Ectodermal cell (in vitro differentiated cells): ENCODE results near the gene RIN3.

Source experiments
- H3K27ac ChIP-seq: 2 replicates; pipeline ENCODE4 v1.7.0; 2013; ENCODE audit warnings: mild to moderate bottlenecking, low read depth, low read length; ENCODE audit not compliant: insufficient read depth, poor library complexity, severe bottlenecking
- H3K27me3 ChIP-seq: 2 replicates; pipeline ENCODE4 v1.7.0; 2013; ENCODE audit warnings: mild to moderate bottlenecking, low read length; ENCODE audit not compliant: insufficient read depth, control insufficient read depth, poor library complexity, severe bottlenecking
- H3K36me3 ChIP-seq: one replicate; pipeline ENCODE4 v1.7.0; 2013; ENCODE audit warnings: low read length; ENCODE audit not compliant: control insufficient read depth, insufficient read depth
- H3K4me1 ChIP-seq: one replicate; pipeline ENCODE4 v1.7.0; 2013; ENCODE audit warnings: low read length; ENCODE audit not compliant: control insufficient read depth, insufficient read depth
- H3K4me3 ChIP-seq: 2 replicates; pipeline ENCODE4 v1.7.0; 2013; ENCODE audit warnings: low read depth, low read length, control low read depth; ENCODE audit not compliant: insufficient read depth
- H3K9me3 ChIP-seq: 2 replicates; pipeline ENCODE4 v1.7.0; 2013; ENCODE audit warnings: mild to moderate bottlenecking, low read length, moderate library complexity; ENCODE audit not compliant: control insufficient read depth
- WGBS, 2 experiments: methylation state at CpG; one replicate each; pipeline ENCODE4 v1.1.7; 2013; ENCODE audit warnings: missing lambda C conversion rate in 2 of 2; 5-methylcytosine and 5-hydroxymethylcytosine counted together

RIN3 gene

GRCh38 chr14:92613008-92613658 lies 99.6 kb downstream of the RIN3 start:
- 62 to 64% methylated on average over 11 of the region's 11 CpGs for WGBS, 2 experiments
- Histone ChIP-seq H3K27me3 (no peaks in the 10 kb centered on the region), H3K36me3 (no peaks in the 10 kb centered on the region)

GRCh38 chr14:92613681-92614260 lies 100.2 kb downstream of the RIN3 start:
- WGBS, 2 experiments = 89 to 93% methylated on average over 10 of the region's 10 CpGs
- H3K36me3 ChIP-seq = no peaks in the 10 kb centered on the region
- H3K27ac ChIP-seq = no peak overlapping the region
- no peaks in the 10 kb centered on the region for H3K27me3 ChIP-seq
- no peaks in the 10 kb centered on the region for H3K9me3 ChIP-seq
- H3K4me1 ChIP-seq = no peaks in the 10 kb centered on the region
- H3K4me3 ChIP-seq = no peak overlapping the region

More at GRCh38 chr14:92613008-92613658, 99.6 kb downstream of the RIN3 start:
- no peaks in the 10 kb centered on the region for H3K9me3 ChIP-seq
- H3K4me3 ChIP-seq = no peak overlapping the region
- no peak overlapping the region for H3K27ac ChIP-seq
- no peaks in the 10 kb centered on the region for H3K4me1 ChIP-seq

GRCh38 chr14:92615451-92615850 lies 101.9 kb downstream of the RIN3 start:
- Histone ChIP-seq H3K36me3 (no peaks in the 10 kb centered on the region), H3K9me3 (no peaks in the 10 kb centered on the region), H3K4me3 (no peak overlapping the region), H3K4me1 (no peaks in the 10 kb centered on the region), H3K27ac (no peak overlapping the region), H3K27me3 (no peaks in the 10 kb centered on the region)
- WGBS, 2 experiments = 82 to 83% methylated on average over 4 of the region's 4 CpGs

GRCh38 chr14:92616178-92616577 lies 102.6 kb downstream of the RIN3 start:
- Histone ChIP-seq H3K27me3 (no peaks in the 10 kb centered on the region), H3K27ac (no peak overlapping the region), H3K4me3 (no peak overlapping the region), H3K36me3 (no peaks in the 10 kb centered on the region), H3K9me3 (no peaks in the 10 kb centered on the region), H3K4me1 (no peaks in the 10 kb centered on the region)
- WGBS, 2 experiments = 96 to 99% methylated on average over 5 of the region's 5 CpGs

GRCh38 chr14:92617581-92617980 lies 104.0 kb downstream of the RIN3 start:
- H3K27me3 ChIP-seq = no peaks in the 10 kb centered on the region
- no peaks in the 10 kb centered on the region for H3K9me3 ChIP-seq
- H3K4me1 ChIP-seq = no peaks in the 10 kb centered on the region
- H3K27ac ChIP-seq = no peak overlapping the region
- no peaks in the 10 kb centered on the region for H3K36me3 ChIP-seq
- no peak overlapping the region for H3K4me3 ChIP-seq

- no peaks in the 10 kb centered on the region for H3K9me3 ChIP-seq
- WGBS, 2 experiments = 92 to 93% methylated on average over 9 to 11 of the region's 11 CpGs
Measured at GRCh38 chr14:92619671-92620456, 106.3 kb downstream of the RIN3 start.

GRCh38 chr14:92622311-92622710 lies 108.7 kb downstream of the RIN3 start:
- no peak overlapping the region for H3K4me3 ChIP-seq
- no peaks in the 10 kb centered on the region for H3K27me3 ChIP-seq
- no peaks in the 10 kb centered on the region for H3K4me1 ChIP-seq
- H3K9me3 ChIP-seq = peaks cover 4% of the 10 kb centered on the region
- H3K27ac ChIP-seq = no peak overlapping the region
- 96 to 99% methylated on average over 4 of the region's 4 CpGs for whole genome bisulfite sequencing, 2 experiments
- H3K36me3 ChIP-seq = no peaks in the 10 kb centered on the region

More at GRCh38 chr14:92619671-92620456, 106.3 kb downstream of the RIN3 start:
- Histone ChIP-seq H3K27ac (no peak overlapping the region), H3K36me3 (no peaks in the 10 kb centered on the region), H3K27me3 (no peaks in the 10 kb centered on the region), H3K4me3 (no peak overlapping the region), H3K4me1 (no peaks in the 10 kb centered on the region)

GRCh38 chr14:92624764-92625163 lies 111.2 kb downstream of the RIN3 start:
- Histone ChIP-seq H3K9me3 (peaks cover 4% of the 10 kb centered on the region), H3K27me3 (no peaks in the 10 kb centered on the region), H3K4me1 (no peaks in the 10 kb centered on the region), H3K4me3 (no peak overlapping the region), H3K27ac (no peak overlapping the region), H3K36me3 (no peaks in the 10 kb centered on the region)
- 97% methylated on average over 10 of the region's 10 CpGs for WGBS, 2 experiments

GRCh38 chr14:92625213-92625612 lies 111.6 kb downstream of the RIN3 start:
- Histone ChIP-seq H3K4me1 (no peaks in the 10 kb centered on the region), H3K9me3 (peaks cover 4% of the 10 kb centered on the region), H3K27me3 (no peaks in the 10 kb centered on the region), H3K4me3 (no peak overlapping the region), H3K27ac (no peak overlapping the region), H3K36me3 (no peaks in the 10 kb centered on the region)
- WGBS, 2 experiments = 95% methylated on average over 4 to 5 of the region's 5 CpGs

- Histone ChIP-seq H3K4me1 (no peaks in the 10 kb centered on the region), H3K27ac (no peak overlapping the region), H3K9me3 (peaks cover 4% of the 10 kb centered on the region), H3K4me3 (no peak overlapping the region), H3K27me3 (no peaks in the 10 kb centered on the region), H3K36me3 (no peaks in the 10 kb centered on the region)
- WGBS, 2 experiments = 88 to 96% methylated on average over 3 of the region's 3 CpGs
Measured at GRCh38 chr14:92626041-92626440, 112.5 kb downstream of the RIN3 start.
